HG03097 (cell line): ENCODE results near the gene MACROH2A2.
"Not testable (repeated sequence)": the region's sequence is repeated elsewhere in the genome, so short reads cannot be mapped to it uniquely, and the experiment has no call there.

Experiments
- ATAC-seq: cut with Tn5 transposase; IDR thresholded peaks from one replicate; pipeline ENCODE4 v1.9.1; 2021; ENCODE audit not compliant: unreplicated experiment, low FRiP score

Gene MACROH2A2

GRCh38 chr10:70147259-70147625 is 94.6 kb downstream of the MACROH2A2 start:
- no peak for ATAC-seq

GRCh38 chr10:70148516-70148915 is 95.9 kb downstream of the MACROH2A2 start:
- ATAC-seq = no peak

DNA sequence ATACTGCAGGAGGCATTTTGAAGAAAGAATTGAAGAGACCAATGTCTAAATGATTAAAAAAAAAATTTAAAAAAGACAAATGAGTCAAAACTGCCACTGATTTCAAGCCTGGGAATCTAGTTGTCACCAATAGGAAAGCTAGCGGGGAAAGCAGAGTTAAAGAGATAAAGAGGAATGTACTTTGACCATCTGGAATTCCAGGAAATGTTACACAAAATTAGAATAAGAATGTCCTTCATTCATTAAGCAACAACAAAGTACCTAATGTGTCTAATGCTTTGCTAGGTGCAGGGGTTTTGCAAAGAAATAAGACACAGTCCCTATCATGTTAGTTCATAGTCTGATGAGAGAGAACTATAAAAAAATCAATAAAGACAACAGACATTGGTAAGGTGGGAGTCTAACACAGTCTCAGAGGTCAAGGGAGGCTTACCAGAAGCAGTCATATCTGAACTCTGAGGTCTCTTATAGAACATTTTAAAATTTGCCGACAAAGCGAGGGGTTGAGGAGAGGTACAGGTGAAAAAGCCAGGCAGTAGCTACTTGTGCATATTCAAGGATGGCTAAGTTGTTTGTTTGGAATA is 102.7 kb downstream of the MACROH2A2 start:
- ATAC-seq = no peak

- ATAC-seq = no peak
Measured at GRCh38 chr10:70158113-70158512, 105.5 kb downstream of the MACROH2A2 start.

- ATAC-seq = not testable (repeated sequence)
Measured at GRCh38 chr10:70159366-70159765, 106.7 kb downstream of the MACROH2A2 start.

DNA sequence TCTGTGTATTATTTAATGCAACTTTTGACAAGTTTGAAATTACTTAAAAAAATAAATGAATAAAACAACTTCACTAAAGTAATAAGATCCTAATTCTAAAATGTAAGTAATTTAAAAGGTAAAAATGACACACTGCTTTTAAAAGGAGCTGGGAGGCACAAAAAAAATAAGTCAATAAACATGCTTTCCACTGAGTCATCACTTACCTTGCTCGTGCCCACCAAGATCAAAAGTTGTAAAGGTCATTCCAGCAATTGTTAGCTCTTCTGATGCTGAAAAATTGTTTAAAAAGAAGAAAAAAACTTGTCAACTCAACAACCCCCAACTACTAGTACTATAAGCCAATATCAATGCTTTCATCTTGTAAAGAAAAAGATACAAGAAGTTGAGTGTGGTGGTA is 108.2 kb downstream of the MACROH2A2 start:
- no peak for ATAC-seq
